AG04450 (cell line): ENCODE measurements around the gene CHD6. TPM values are rescaled to one million over a fixed set of nuclear protein-coding genes. Genes with fewer than 3 reads are reported as not detected.

Experiments
- CTCF ChIA-PET: fragments of 300-600, 350-600 bp; formaldehyde crosslinking; extraction: SDS; loops from one replicate; lab custom pipeline; 2022; ENCODE audit warnings: antibody characterized with exemption, inconsistent platforms; lab: Charles Lee
- POLR2A ChIA-PET: fragments of 350-600 bp; formaldehyde crosslinking; extraction: SDS; loops from one replicate; lab custom pipeline; 2021; ENCODE audit warnings: antibody characterized with exemption, inconsistent platforms; lab: Yijun Ruan, JAX
- DNase-seq: peaks from one replicate; pipeline ENCODE4 v3.0.0-alpha.2; 2011; ENCODE audit warnings: low read depth, low spot score
- H3K27ac ChIP-seq: one replicate; pipeline ENCODE4 v1.5.1; 2012; ENCODE audit warnings: low read depth, low read length, control low read depth
- H3K27me3 ChIP-seq: one replicate; pipeline ENCODE4 v1.6.0; 2012; ENCODE audit warnings: low read length; ENCODE audit not compliant: control insufficient read depth, insufficient read depth
- H3K4me3 ChIP-seq: 2 replicates; pipeline ENCODE4 v1.5.1; 2011; ENCODE audit warnings: mild to moderate bottlenecking, low read depth, low read length, control low read depth
- H3K9me3 ChIP-seq: 2 replicates; pipeline ENCODE4 v1.5.1; 2012; ENCODE audit warnings: low read length; ENCODE audit not compliant: control insufficient read depth, insufficient read depth
- polyA plus RNA-seq: library from polyadenylated mRNA; depleted of rRNA; stranded (reverse); fragments of >200 nt; gene quantifications from 2 replicates; pipeline ENCODE4 v1.2.3, GENCODE V29; 2011
- TF ChIP-seq, protein P1 (sequence below): IDR thresholded peaks from 2 replicates; pipeline ENCODE4 v1.5.1; 2011; ENCODE audit warnings: low read depth, low read length, control low read depth, inconsistent platforms

The CHD6 gene
- polyA plus RNA-seq, 1 experiment: 21.7 TPM

DNA sequence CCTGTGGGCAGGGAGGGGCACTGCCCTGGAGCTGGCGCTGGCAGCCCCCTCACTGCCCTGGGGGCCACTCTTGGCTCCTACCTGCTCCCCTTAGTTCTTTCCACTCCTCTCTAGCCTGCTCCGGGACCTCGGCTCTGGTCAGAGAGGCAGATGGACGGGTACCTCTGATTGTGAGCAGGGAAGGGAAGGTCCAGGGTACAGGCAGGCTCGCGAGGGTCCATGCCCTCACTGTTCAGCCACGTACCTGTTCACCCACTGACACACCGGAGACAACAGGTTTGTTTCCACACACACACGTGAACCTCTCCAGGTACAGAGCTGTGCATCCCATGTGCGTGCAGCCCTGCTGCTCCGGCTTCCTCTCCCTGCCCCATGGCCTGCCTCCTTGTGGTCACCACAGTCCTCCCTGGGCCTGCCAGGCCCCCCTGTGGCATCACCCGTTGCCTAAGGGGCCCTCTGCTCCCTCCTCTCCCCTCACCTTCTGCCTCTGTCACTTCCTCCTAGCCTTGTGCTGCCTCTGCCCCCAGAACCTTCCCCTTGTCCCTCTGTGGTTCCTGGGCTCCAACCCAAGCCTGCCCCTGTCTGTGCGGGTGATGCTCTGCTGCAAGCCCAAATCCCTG is 253.8 kb downstream of the CHD6 start:
- Histone ChIP-seq H3K9me3 (peaks cover 3% of the 10 kb centered on the region; the same call in 1 of the 2 replicates), H3K4me3 (no peak overlapping the region), H3K27me3 (peaks cover 37% of the 10 kb centered on the region), H3K27ac (no peak overlapping the region)
- ChIA-PET CTCF (no interaction called here), POLR2A (no interaction called here)
- no peak for DNase-seq
- TF ChIP-seq, protein P1, sequence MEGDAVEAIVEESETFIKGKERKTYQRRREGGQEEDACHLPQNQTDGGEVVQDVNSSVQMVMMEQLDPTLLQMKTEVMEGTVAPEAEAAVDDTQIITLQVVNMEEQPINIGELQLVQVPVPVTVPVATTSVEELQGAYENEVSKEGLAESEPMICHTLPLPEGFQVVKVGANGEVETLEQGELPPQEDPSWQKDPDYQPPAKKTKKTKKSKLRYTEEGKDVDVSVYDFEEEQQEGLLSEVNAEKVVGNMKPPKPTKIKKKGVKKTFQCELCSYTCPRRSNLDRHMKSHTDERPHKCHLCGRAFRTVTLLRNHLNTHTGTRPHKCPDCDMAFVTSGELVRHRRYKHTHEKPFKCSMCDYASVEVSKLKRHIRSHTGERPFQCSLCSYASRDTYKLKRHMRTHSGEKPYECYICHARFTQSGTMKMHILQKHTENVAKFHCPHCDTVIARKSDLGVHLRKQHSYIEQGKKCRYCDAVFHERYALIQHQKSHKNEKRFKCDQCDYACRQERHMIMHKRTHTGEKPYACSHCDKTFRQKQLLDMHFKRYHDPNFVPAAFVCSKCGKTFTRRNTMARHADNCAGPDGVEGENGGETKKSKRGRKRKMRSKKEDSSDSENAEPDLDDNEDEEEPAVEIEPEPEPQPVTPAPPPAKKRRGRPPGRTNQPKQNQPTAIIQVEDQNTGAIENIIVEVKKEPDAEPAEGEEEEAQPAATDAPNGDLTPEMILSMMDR: no peak

DNA sequence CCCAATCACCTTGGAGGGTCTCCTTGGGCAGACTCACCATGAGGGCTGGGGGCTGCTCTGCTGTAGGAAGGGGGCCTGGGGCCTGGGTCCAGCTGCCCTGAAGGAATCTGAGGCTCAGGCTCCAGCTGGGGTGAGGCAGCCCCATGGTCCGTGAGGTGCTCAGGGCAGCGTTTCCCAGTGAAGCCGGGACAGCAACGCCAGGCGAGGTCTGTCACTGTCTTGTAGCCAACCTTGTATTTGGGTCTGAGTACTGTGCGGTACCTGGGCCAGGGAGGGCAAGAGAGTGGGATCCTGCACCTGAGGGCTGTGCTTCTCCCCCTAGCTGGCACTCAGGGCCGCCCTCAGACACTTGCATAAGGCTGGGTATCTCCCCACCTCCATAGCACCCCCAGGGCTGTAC is 254.6 kb downstream of the CHD6 start:
- H3K27me3 ChIP-seq: peaks cover 34% of the 10 kb centered on the region
- TF ChIP-seq, protein P1: no peak
- ChIA-PET CTCF (no interaction called here), POLR2A (no interaction called here)
- DNase-seq: no peak
- no peak overlapping the region for H3K27ac ChIP-seq
- H3K4me3 ChIP-seq: no peak overlapping the region
- H3K9me3 ChIP-seq: peaks cover 3% of the 10 kb centered on the region; the same call in 1 of the 2 replicates

DNA sequence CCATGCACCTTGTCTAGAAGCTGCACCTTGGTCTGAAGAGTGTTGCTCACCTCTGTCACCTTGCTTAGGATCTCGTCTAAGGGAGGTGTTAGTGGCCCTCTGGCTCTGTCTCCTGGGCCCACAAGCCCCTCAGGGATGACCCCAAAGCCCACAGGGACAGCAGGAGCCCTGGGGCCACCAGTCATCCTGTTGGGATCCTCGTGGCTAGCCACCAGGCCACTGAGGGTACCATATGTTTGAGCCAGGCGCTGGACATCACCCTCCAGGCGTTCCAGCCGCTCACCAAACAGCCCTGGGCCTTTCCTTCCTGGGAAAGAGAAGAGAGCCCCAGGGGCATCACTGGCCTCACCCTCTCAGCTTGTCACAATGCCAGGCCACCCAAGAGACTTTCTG is 255.4 kb downstream of the CHD6 start:
- Histone ChIP-seq H3K9me3 (peaks cover 3% of the 10 kb centered on the region; the same call in 1 of the 2 replicates), H3K4me3 (no peak overlapping the region), H3K27me3 (peaks cover 34% of the 10 kb centered on the region), H3K27ac (no peak overlapping the region)
- TF ChIP-seq, protein P1: no peak
- POLR2A ChIA-PET: no interaction called here
- CTCF ChIA-PET: interaction anchor here (0.5 to 0.8 kb wide), 2 partner anchors 36 to 289 kb away, joined by 3 read pairs; no protein-coding TSS in a partner anchor
- no peak for DNase-seq

DNA sequence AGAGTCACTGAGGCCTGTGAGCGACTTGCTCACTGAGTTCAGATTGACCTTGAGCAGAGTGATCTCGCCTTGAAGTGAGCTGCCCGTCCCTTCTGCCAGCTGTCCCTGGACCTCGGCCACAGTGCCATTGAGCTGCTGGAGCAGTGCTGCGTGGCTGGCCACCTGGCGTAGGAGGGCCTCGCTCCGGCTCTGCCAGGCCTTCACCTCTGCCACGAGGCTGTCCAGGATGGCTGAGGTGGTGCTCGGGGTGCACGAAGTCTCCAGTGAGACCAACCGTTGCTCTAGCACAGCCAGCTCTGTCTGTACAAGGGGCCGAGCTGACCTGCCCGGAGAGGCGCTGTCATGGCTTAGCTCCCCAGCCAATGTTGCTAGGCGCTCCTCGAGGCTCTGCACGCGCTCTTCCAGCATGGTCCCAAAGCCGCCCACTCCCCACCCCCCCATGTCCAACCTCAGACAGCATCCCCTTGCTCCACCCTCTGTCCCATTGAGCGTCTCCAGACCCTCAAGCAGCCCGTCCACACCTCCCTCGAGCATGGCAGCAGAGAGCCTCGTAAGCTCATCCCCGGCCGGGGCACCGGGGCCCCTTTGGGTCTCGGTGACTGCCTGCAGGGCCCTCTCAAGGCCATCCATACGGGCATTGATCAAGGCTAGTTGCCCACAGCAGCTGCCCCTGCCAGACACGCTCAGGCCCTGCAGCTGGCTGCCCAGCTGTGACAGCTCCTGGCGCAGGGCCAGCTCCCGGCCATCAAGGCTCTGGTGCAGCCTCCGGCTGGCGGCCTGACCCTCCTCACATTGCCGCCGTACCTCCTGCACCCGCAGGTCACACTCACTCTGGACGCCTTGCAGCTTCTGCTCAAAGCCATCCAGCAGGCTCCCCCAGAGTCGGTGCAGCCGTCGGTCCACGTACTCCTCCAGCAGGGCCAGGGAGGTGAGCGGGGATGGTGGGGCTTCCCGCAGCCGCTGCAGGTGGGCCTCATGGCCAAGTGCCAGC is 256.1 kb downstream of the CHD6 start:
- CTCF ChIA-PET: interaction anchor here (0.5 to 1.1 kb wide), 4 partner anchors 37 to 390 kb away, joined by 3 to 4 read pairs (median 3); no protein-coding TSS in a partner anchor

More for the DNA sequence above, 256.1 kb downstream of the CHD6 start:
- no peak overlapping the region for H3K4me3 ChIP-seq
- peaks cover 27% of the 10 kb centered on the region for H3K27me3 ChIP-seq
- POLR2A ChIA-PET: no interaction called here
- DNase-seq: no peak
- TF ChIP-seq, protein P1: no peak
- H3K9me3 ChIP-seq: peaks cover 3% of the 10 kb centered on the region; the same call in 1 of the 2 replicates
- no peak overlapping the region for H3K27ac ChIP-seq
